Hepatocyte (in vitro differentiated cells): Measurements from ENCODE around the gene POLR2H. TPM values are rescaled to one million over a fixed set of nuclear protein-coding genes. Genes with fewer than 3 reads are reported as not detected.
A peak's percentile ranks its signal among the peaks of the same experiment; 100 is the strongest.

Experiments
- DNase-seq: peaks from one replicate; pipeline ENCODE4 v3.0.0-alpha.2; 2016; ENCODE audit warnings: low spot score
- H2AFZ ChIP-seq: fragments of 200-600 bp; sonication (generic); 2 replicates; pipeline ENCODE4 v1.6.0; 2016; ENCODE audit warnings: antibody characterized with exemption, mild to moderate bottlenecking
- H3K27ac ChIP-seq: fragments of 200-600 bp; sonication (generic); 2 replicates; pipeline ENCODE4 v1.5.1; 2016; ENCODE audit warnings: mild to moderate bottlenecking
- H3K27me3 ChIP-seq: fragments of 200-600 bp; sonication (generic); 2 replicates; pipeline ENCODE4 v1.6.1; 2016
- H3K36me3 ChIP-seq: fragments of 200-600 bp; sonication (generic); replicated peaks from 2 replicates; pipeline ENCODE4 v1.5.1; 2016; ENCODE audit warnings: low read depth; ENCODE audit not compliant: insufficient read depth
- H3K4me1 ChIP-seq: fragments of 200-600 bp; sonication (generic); 2 replicates; pipeline ENCODE4 v1.5.1; 2016; ENCODE audit warnings: mild to moderate bottlenecking, moderate library complexity; ENCODE audit not compliant: insufficient read depth
- H3K4me2 ChIP-seq: fragments of 200-600 bp; sonication (generic); 2 replicates; pipeline ENCODE4 v1.6.0; 2016
- H3K4me3 ChIP-seq: fragments of 200-600 bp; sonication (generic); 2 replicates; pipeline ENCODE4 v1.5.1; 2016; ENCODE audit warnings: mild to moderate bottlenecking
- H3K79me2 ChIP-seq: fragments of 200-600 bp; sonication (generic); 2 replicates; pipeline ENCODE4 v1.6.0; 2017; ENCODE audit warnings: mild to moderate bottlenecking
- H3K9me2 ChIP-seq: fragments of 200-600 bp; sonication (generic); replicated peaks from 2 replicates; pipeline ENCODE4 v1.6.0; 2017; ENCODE audit warnings: mild to moderate bottlenecking; ENCODE audit not compliant: insufficient read depth
- H3K9me3 ChIP-seq: fragments of 200-600 bp; sonication (generic); 2 replicates; pipeline ENCODE4 v1.5.1; 2016; ENCODE audit warnings: low read depth, mild to moderate bottlenecking
- H4K20me1 ChIP-seq: fragments of 200-600 bp; sonication (generic); 2 replicates; pipeline ENCODE4 v1.6.0; 2016; ENCODE audit warnings: mild to moderate bottlenecking; ENCODE audit not compliant: insufficient read depth, poor library complexity, severe bottlenecking
- EZH2 ChIP-seq: fragments of 200-600 bp; sonication (generic); IDR thresholded peaks from 2 replicates; pipeline ENCODE4 v1.6.1; 2016; ENCODE audit warnings: antibody characterized with exemption, mild to moderate bottlenecking, borderline replicate concordance
- EZH2phosphoT487 ChIP-seq: fragments of 200-600 bp; sonication (generic); IDR thresholded peaks from one replicate; pipeline ENCODE4 v1.6.1; 2018; ENCODE audit warnings: antibody characterized with exemption, mild to moderate bottlenecking, low read depth, moderate library complexity; ENCODE audit not compliant: unreplicated experiment, severe bottlenecking
- WGBS: methylation state at CpG from one replicate; pipeline ENCODE4 v1.1.6; 2016; ENCODE audit warnings: low lambda C conversion rate; ENCODE audit errors: missing lambda C conversion rate; 5-methylcytosine and 5-hydroxymethylcytosine counted together
- polyA plus RNA-seq: library from polyadenylated mRNA; unstranded; fragments of >200 nt; fragmentation: Nextera tagmentation; extraction: Ambion mirVana; gene quantifications from 2 replicates; pipeline ENCODE4 v1.2.1, GENCODE V29; 2016
- total RNA-seq: library from RNA; depleted of rRNA; stranded (reverse); fragments of >200 nt; gene quantifications from 2 replicates; pipeline ENCODE4 v1.2.3, GENCODE V29; 2014
- TF ChIP-seq, protein P1 (sequence below): fragments of 200-600 bp; sonication (generic); IDR thresholded peaks from 2 replicates; pipeline ENCODE4 v1.5.1; 2016; ENCODE audit warnings: antibody characterized with exemption, mild to moderate bottlenecking; ENCODE audit not compliant: poor library complexity

The POLR2H gene
- total and polyA plus RNA-seq, 2 experiments from 2014 or later = 106 to 125 TPM

DNA sequence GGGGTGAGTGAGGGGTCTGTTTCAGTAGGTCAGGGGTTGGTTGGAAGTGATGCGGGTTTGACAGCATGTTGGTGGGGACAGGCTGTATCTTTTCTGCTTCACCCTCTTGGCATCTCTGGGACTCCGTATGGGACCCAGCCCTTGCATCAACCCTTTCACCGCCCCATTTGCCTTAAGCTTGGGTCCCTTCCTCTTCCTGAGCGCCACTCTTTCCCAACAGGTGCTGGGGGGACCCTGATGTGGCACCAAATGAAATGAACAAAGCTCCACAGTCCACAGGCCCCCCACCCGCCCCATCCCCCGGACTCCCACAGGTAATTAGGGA, 46.0 kb upstream of the POLR2H start:
- TF ChIP-seq EZH2phosphoT487 (no peak), EZH2 (no peak)
- TF ChIP-seq, protein P1, sequence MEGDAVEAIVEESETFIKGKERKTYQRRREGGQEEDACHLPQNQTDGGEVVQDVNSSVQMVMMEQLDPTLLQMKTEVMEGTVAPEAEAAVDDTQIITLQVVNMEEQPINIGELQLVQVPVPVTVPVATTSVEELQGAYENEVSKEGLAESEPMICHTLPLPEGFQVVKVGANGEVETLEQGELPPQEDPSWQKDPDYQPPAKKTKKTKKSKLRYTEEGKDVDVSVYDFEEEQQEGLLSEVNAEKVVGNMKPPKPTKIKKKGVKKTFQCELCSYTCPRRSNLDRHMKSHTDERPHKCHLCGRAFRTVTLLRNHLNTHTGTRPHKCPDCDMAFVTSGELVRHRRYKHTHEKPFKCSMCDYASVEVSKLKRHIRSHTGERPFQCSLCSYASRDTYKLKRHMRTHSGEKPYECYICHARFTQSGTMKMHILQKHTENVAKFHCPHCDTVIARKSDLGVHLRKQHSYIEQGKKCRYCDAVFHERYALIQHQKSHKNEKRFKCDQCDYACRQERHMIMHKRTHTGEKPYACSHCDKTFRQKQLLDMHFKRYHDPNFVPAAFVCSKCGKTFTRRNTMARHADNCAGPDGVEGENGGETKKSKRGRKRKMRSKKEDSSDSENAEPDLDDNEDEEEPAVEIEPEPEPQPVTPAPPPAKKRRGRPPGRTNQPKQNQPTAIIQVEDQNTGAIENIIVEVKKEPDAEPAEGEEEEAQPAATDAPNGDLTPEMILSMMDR = no peak
- H3K79me2 ChIP-seq = peaks cover 55% of the 10 kb centered on the region
- no peaks in the 10 kb centered on the region for H3K9me2 ChIP-seq
- peak overlapping the region; percentile 98 for H3K27ac ChIP-seq
- no peaks in the 10 kb centered on the region for H3K9me3 ChIP-seq
- H3K4me1 ChIP-seq = peaks cover 28% of the 10 kb centered on the region
- peak overlapping the region; percentile 98 for H3K4me2 ChIP-seq
- H2AFZ ChIP-seq = peak overlapping the region; percentile 6
- WGBS = 6% methylated on average over 4 of the region's 6 CpGs
- no peaks in the 10 kb centered on the region for H3K27me3 ChIP-seq
- no peak for DNase-seq
- peak overlapping the region; percentile 98 for H3K4me3 ChIP-seq
- peaks cover 53% of the 10 kb centered on the region for H4K20me1 ChIP-seq
- no peaks in the 10 kb centered on the region for H3K36me3 ChIP-seq

DNA sequence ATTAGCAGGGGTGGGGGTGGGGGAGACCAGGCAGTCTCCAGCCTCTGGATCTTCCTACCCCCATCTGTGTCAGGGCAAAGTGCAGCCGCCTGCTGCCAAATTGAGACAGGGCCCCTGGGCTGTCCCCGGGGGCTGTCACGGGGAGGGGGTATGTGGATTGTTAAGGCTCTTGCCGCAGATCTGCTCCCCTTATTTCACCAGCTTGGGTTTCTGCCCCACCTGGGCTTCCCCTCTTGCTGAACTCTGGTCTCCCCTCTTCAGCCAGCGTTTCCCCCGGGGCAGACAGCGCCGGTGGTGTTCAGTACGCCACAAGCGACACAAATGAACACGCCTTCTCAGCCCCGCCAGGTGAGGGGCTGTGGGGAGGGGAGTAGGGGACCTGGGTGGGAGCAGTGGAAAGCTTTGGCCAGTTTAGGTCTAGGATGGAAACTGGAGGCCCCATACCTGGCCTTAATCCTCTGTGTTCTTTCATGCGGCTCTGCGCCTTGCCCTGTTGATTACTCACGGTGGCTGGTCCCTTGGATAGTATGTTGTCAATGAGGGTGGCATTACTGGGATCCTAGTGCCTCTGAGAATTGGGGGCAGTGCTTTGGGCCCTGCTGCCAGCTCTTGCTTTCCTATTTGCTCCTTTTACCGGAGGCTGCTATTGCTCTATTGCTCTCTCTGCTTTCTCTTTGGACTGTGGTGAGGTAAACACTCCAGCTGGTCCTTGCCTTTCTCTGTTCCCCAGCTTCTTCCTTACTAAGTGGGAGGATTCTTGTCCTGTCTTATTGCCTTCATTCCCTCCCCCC, 45.4 kb upstream of the POLR2H start:
- TF ChIP-seq EZH2phosphoT487 = no peak
- TF ChIP-seq, protein P1 = no peak
- TF ChIP-seq EZH2 = no peak
- Histone ChIP-seq H3K4me3 (peak overlapping the region; percentile 98), H4K20me1 (peaks cover 59% of the 10 kb centered on the region), H3K36me3 (no peaks in the 10 kb centered on the region), H3K9me3 (no peaks in the 10 kb centered on the region), H2AFZ (no peak overlapping the region), H3K27me3 (no peaks in the 10 kb centered on the region), H3K79me2 (peaks cover 60% of the 10 kb centered on the region), H3K4me1 (peaks cover 28% of the 10 kb centered on the region), H3K4me2 (peak overlapping the region; percentile 98), H3K27ac (peak overlapping the region; percentile 98), H3K9me2 (no peaks in the 10 kb centered on the region)
- WGBS = 26% methylated on average over 16 of the region's 16 CpGs
- DNase-seq = peak; percentile 37

- H3K36me3 ChIP-seq = no peaks in the 10 kb centered on the region
- peaks cover 28% of the 10 kb centered on the region for H3K4me1 ChIP-seq
- TF ChIP-seq EZH2phosphoT487 (no peak), EZH2 (no peak)
- TF ChIP-seq, protein P1 = no peak
- no peak overlapping the region for H2AFZ ChIP-seq
- 86% methylated on average over 7 of the region's 7 CpGs for WGBS
- H3K9me3 ChIP-seq = no peaks in the 10 kb centered on the region
- no peaks in the 10 kb centered on the region for H3K9me2 ChIP-seq
- H3K4me3 ChIP-seq = peak overlapping the region; percentile 98
- H3K4me2 ChIP-seq = peak overlapping the region; percentile 98
- DNase-seq = no peak
- H3K79me2 ChIP-seq = peaks cover 65% of the 10 kb centered on the region
- no peak overlapping the region for H3K27ac ChIP-seq
- no peaks in the 10 kb centered on the region for H3K27me3 ChIP-seq
- H4K20me1 ChIP-seq = peaks cover 65% of the 10 kb centered on the region
Measured at GRCh38 chr3:184316792-184317191, 44.7 kb upstream of the POLR2H start.
